Loucy (cell line): ENCODE measurements around the gene DOK1.

ENCODE experiments used
- H2AFZ ChIP-seq: fragments of 200-600 bp; sonication (generic); 2 replicates; pipeline ENCODE4 v1.6.0; 2016; ENCODE audit warnings: antibody characterized with exemption, mild to moderate bottlenecking, low read length, moderate library complexity
- H3F3A ChIP-seq: fragments of 200-600 bp; 2 replicates; pipeline ENCODE4 v1.6.0; 2016; ENCODE audit warnings: antibody characterized with exemption, low read depth, mild to moderate bottlenecking
- H3K27me3 ChIP-seq: fragments of 200-600 bp; sonication (generic); 2 replicates; pipeline ENCODE4 v1.6.1; 2014; ENCODE audit warnings: low read length, mild to moderate bottlenecking; ENCODE audit not compliant: insufficient read depth, poor library complexity, severe bottlenecking
- H3K36me3 ChIP-seq: fragments of 200-600 bp; sonication (generic); 2 replicates; pipeline ENCODE4 v1.6.1; 2016; ENCODE audit warnings: low read length; ENCODE audit not compliant: insufficient read depth
- H3K4me1 ChIP-seq: fragments of 200-600 bp; sonication (generic); 2 replicates; pipeline ENCODE4 v1.5.1; 2014; ENCODE audit warnings: low read length, mild to moderate bottlenecking; ENCODE audit not compliant: insufficient read depth, poor library complexity, severe bottlenecking
- H3K4me2 ChIP-seq: fragments of 200-600 bp; sonication (generic); 2 replicates; pipeline ENCODE4 v1.6.0; 2014; ENCODE audit warnings: antibody characterized with exemption, low read length, low read depth, mild to moderate bottlenecking; ENCODE audit not compliant: poor library complexity, severe bottlenecking
- H3K4me3 ChIP-seq: fragments of 200-600 bp; sonication (generic); 2 replicates; pipeline ENCODE4 v1.5.1; 2014; ENCODE audit warnings: low read length, mild to moderate bottlenecking, mixed read lengths; ENCODE audit not compliant: poor library complexity, severe bottlenecking
- H3K79me2 ChIP-seq: fragments of 200-600 bp; sonication (generic); 2 replicates; pipeline ENCODE4 v1.6.1; 2014; ENCODE audit warnings: low read length; ENCODE audit not compliant: insufficient read depth
- H3K9ac ChIP-seq: fragments of 200-600 bp; sonication (generic); 2 replicates; pipeline ENCODE4 v1.6.0; 2014; ENCODE audit warnings: mild to moderate bottlenecking, low read depth, low read length, moderate library complexity; ENCODE audit not compliant: poor library complexity, severe bottlenecking
- H3K9me2 ChIP-seq: fragments of 200-600 bp; sonication (generic); replicated peaks from 2 replicates; pipeline ENCODE4 v1.6.1; 2016; ENCODE audit warnings: low read depth, low read length, mixed read lengths
- H3K9me3 ChIP-seq: fragments of 200-600 bp; sonication (generic); 2 replicates; pipeline ENCODE4 v1.6.1; 2014; ENCODE audit warnings: mild to moderate bottlenecking, antibody characterized with exemption, low read length, low read depth; ENCODE audit not compliant: insufficient read depth
- H4K20me1 ChIP-seq: fragments of 200-600 bp; sonication (generic); 2 replicates; pipeline ENCODE4 v1.6.0; 2014; ENCODE audit warnings: antibody characterized with exemption, low read length, mild to moderate bottlenecking; ENCODE audit not compliant: insufficient read depth, poor library complexity, severe bottlenecking
- EZH2phosphoT487 ChIP-seq: fragments of 200-600 bp; IDR thresholded peaks from 2 replicates; pipeline ENCODE4 v1.6.1; 2018; ENCODE audit warnings: antibody characterized with exemption, mild to moderate bottlenecking, moderate library complexity, borderline replicate concordance
- TF ChIP-seq, protein P1 (sequence below): fragments of 200-600 bp; sonication (generic); conservative IDR thresholded peaks from 2 replicates; pipeline ENCODE4 v1.5.1; 2014; ENCODE audit warnings: mild to moderate bottlenecking, antibody characterized with exemption, low read length

The DOK1 gene

DNA sequence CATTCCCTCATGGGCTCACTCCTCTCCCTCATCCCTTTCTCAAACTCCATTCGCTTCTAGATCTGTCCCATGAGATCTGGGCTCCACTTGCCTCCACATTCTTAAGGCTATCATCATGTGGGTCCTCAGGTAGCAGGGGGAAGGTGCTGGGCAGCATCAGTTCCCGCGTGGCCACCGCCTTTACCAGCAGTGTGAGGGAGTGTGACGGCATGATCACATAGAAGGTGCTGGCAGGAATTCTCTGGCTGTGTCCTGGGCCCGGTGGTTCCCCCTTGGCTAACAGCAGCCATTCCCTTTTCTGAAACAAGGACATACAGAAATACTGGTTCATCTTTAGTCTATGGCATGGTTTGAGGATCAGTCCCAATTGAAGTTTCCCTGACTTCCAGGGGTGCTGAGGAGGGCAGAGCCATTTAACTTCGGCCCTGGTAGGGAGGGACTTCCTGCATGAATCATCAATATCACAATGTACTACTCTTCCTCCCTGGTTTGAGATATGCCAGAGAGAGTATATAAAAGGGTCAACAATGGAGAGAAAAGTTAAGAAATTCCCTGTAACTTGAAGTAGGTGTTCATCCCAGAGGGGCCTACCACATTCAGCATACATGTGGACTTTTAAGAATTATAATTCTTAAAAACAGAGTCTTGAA lies 7.7 kb downstream of the DOK1 start:
- H2AFZ ChIP-seq, result peak overlapping the region; percentile 5
- TF ChIP-seq, protein P1, sequence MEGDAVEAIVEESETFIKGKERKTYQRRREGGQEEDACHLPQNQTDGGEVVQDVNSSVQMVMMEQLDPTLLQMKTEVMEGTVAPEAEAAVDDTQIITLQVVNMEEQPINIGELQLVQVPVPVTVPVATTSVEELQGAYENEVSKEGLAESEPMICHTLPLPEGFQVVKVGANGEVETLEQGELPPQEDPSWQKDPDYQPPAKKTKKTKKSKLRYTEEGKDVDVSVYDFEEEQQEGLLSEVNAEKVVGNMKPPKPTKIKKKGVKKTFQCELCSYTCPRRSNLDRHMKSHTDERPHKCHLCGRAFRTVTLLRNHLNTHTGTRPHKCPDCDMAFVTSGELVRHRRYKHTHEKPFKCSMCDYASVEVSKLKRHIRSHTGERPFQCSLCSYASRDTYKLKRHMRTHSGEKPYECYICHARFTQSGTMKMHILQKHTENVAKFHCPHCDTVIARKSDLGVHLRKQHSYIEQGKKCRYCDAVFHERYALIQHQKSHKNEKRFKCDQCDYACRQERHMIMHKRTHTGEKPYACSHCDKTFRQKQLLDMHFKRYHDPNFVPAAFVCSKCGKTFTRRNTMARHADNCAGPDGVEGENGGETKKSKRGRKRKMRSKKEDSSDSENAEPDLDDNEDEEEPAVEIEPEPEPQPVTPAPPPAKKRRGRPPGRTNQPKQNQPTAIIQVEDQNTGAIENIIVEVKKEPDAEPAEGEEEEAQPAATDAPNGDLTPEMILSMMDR, result no peak
- no peak for TF ChIP-seq EZH2phosphoT487
- H3K4me2 ChIP-seq, result peak overlapping the region; percentile 10
- no peaks in the 10 kb centered on the region for H3K9me3 ChIP-seq
- H3K9me2 ChIP-seq, result no peaks in the 10 kb centered on the region
- no peaks in the 10 kb centered on the region for H3K79me2 ChIP-seq
- H3K36me3 ChIP-seq, result no peaks in the 10 kb centered on the region
- H3K9ac ChIP-seq, result no peak overlapping the region
- H3K4me3 ChIP-seq, result no peak overlapping the region
- H3F3A ChIP-seq, result no peaks in the 10 kb centered on the region
- H4K20me1 ChIP-seq, result no peaks in the 10 kb centered on the region
- H3K27me3 ChIP-seq, result no peaks in the 10 kb centered on the region
- peaks cover 16% of the 10 kb centered on the region for H3K4me1 ChIP-seq

DNA sequence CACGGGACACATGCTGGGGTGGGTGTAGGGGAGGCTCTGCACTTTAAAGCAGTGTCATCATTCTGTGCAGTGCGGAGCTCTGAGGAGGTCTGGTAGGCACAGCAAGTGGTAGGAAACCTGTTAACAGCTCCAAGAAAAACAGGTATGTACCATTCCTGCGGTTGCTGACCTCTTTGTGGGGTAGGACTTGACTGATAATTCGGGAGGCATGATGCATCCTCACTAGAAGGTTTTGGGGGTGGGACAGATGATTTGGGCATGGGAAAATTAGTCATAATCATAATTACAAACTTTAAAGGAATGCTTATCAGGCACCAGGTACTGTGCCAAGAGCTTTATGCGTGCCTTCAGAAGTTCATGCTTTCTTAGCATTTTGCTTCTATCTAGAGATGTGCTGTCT lies 9.7 kb downstream of the DOK1 start:
- Histone ChIP-seq H3K36me3 (no peaks in the 10 kb centered on the region), H3K9me2 (no peaks in the 10 kb centered on the region), H3K4me1 (peaks cover 16% of the 10 kb centered on the region), H3K9me3 (no peaks in the 10 kb centered on the region), H2AFZ (no peak overlapping the region; the same call in 1 of the 2 replicates), H3K79me2 (no peaks in the 10 kb centered on the region), H3K4me2 (no peak overlapping the region), H3K4me3 (no peak overlapping the region), H3F3A (no peaks in the 10 kb centered on the region), H3K9ac (no peak overlapping the region), H3K27me3 (no peaks in the 10 kb centered on the region), H4K20me1 (no peaks in the 10 kb centered on the region)
- TF ChIP-seq, protein P1, result no peak
- TF ChIP-seq EZH2phosphoT487, result no peak

DNA sequence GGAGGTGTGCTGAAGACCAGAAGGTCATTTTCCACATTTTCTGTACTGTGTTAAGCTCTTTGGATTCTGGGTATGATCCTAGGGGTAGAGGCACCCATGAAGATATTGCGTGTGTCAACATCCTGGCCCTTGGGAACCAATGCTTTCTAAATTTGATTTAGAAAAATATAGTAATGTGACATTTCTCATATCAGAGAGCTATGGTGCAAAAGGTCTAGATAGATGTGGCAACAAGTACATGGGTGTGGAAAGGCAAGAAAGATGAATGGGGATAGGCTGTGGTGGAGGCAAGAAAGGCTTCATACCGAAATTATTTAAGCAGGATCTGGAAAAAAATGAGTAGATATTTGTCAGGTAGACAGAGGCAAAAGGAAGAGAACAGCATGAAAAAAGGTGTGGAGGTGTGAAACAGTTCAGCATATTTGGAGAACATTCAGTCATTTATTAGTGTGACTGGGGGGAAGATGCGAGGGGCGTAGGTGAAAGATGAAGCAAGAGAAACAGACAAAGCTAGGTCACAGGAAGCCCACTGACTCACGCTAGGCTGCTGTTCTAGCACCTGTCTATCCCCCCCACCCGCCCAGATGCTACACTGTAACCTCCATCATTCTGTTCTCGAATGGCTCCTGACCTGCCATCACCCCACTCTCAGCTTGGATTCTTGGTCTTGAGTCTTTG lies 11.7 kb downstream of the DOK1 start:
- H3K4me3 ChIP-seq, result no peak overlapping the region
- no peaks in the 10 kb centered on the region for H3K9me2 ChIP-seq
- no peak overlapping the region for H3K9ac ChIP-seq
- H3K27me3 ChIP-seq, result no peaks in the 10 kb centered on the region
- peaks cover 12% of the 10 kb centered on the region for H3K4me1 ChIP-seq
- H3K79me2 ChIP-seq, result no peaks in the 10 kb centered on the region
- H3K36me3 ChIP-seq, result no peaks in the 10 kb centered on the region
- no peaks in the 10 kb centered on the region for H4K20me1 ChIP-seq
- no peaks in the 10 kb centered on the region for H3K9me3 ChIP-seq
- no peaks in the 10 kb centered on the region for H3F3A ChIP-seq
- TF ChIP-seq EZH2phosphoT487, result no peak
- TF ChIP-seq, protein P1, result no peak
- H3K4me2 ChIP-seq, result no peak overlapping the region
- no peak overlapping the region for H2AFZ ChIP-seq
